GM19240 (cell line): ENCODE measurements around the gene KRTAP12-3.
"Not testable (repeated sequence)": the region's sequence is repeated elsewhere in the genome, so short reads cannot be mapped to it uniquely, and the experiment has no call there.

Experiments used
- DNase-seq: peaks from one replicate; pipeline ENCODE4 v3.0.0; 2011; ENCODE audit warnings: low spot score; ENCODE audit not compliant: insufficient read length

Gene KRTAP12-3, protein sequence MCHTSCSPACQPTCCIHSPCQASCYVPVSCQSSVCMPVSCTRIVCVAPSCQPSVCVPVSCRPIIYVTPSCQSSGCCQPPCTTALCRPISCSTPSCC

DNA sequence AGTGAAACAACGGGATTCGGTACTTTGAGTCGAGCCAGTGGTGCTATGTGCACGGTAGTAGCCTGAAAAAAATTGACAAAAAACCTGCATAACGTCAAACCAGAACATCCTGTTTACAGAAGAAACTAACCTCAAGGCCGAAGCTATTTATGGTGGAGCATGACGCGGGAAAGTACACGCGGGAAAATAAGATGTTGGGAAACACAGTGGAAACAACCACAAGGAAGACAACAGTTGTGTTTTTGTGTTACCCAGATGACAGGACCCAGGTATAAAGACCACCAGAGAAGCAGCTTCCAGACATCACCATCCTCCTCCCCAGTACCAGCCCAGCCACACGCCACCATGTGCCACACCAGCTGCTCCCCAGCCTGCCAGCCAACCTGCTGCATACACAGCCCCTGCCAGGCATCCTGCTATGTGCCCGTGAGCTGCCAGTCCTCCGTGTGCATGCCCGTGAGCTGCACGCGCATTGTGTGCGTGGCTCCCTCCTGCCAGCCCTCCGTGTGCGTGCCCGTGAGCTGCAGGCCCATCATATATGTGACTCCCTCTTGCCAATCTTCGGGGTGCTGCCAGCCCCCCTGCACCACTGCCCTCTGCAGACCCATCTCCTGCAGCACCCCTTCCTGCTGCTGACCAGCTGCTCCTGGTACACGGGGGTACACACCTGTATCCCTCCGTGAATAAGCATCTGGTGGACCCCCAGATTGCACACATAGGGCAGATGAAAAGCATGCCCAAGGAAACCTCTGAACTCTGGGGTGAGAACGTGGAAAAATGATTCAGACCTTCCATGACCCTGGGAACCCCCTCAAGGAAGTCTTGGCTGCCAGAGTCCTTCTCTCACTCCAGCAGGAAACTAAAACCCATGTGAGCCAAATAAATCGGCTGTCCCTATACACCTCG, at the start of gene KRTAP12-3:
TSS of gene KRTAP12-3 (plus strand) at position 298 of the 906 bp plus-strand sequence. CDS start at position 346, 48 bp downstream.
- DNase-seq, result no peak

DNA sequence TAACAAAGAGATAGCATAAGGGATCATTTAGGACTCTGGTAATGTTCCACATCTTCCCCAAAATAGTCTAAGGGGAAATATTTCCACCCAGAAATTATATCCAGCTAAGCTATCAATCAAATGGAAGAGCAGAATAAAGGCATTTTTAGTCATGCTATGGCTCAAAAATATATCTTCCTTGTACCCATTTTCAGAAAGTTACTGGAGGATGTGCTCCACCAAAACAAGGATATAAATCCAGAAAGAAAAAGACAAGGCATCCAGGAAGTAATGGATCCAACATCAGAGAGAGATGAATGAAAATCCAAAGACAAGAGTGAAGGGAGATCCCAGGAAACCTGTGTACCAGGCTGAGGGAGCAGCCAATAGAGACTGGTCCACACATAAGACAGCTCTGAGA, 48.5 kb upstream of the KRTAP12-3 start:
- no peak for DNase-seq

DNA sequence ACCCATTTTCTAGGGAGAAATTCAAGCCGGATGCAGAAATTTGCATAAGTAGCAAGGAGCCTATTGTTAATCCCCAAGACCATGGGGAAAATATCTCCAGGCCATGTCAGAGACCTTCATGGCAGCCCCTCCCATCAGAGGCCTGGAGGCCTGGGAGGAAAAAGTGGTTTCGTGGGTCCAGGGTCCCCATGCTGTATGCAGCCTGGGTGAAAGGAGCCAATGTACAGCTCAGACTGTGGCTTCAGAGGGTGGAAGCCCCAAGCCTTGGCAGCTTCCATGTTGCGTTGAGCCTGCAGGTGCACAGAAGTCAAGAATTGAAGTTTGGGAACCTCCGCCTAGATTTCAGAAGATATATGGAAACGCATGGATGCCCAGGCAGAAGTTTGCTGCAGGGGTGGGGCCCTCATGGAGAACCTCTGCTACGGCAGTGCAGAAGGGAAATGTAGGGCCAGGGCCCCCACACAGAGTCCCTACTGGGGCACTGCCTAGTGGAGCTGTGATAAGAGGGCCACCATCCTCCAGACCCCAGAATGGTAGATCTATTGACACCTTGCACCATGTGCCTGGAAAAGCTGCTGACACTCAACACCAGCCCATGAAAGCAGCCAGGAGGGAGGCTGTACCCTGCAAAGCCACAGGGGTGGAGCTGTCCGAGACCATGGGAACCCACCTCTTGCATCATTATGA, 47.4 kb upstream of the KRTAP12-3 start:
- not testable (repeated sequence) for DNase-seq

DNA sequence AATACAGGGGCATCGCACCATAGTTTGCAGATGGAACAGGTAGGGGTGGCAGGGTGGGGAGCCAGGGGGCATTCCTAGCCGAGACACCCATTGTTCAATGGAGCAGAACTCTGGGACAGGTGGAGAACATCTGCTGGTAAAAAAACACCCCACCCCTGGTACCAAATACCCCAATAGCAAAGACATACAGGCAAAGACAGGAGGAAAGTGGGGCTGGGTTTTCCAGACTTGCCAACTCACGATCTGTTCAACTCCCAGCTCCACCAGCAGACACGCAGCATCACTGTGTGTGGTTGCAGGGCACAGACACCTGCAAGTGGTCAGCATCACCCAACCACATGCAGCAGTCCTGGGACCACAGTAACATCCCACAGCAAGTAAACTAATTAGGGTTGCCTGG, 46.2 kb upstream of the KRTAP12-3 start:
- DNase-seq, result no peak

DNA sequence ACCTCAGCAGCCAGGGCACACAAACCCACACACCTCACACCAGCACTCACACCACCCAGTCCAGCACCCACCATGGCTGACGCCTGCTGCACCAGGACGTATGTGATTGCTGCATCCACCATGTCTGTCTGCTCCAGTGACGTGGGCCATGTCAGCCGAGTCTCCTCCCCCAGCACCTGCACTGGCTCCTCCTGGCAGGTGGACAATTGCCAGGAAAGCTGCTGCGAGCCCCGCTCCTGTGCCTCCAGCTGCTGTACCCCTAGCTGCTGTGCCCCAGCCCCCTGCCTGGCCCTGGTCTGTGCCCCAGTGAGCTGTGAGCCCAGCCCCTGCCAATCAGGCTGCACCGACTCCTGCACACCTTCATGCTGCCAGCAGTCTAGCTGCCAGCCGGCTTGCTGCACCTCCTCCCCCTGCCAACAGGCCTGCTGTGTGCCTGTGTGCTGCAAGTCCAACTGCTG, 45.7 kb upstream of the KRTAP12-3 start, which contains the start of gene KRTAP10-8:
TSS of gene KRTAP10-8 (plus strand) at position 51 of the 458 bp plus-strand sequence. CDS start at position 73, 22 bp downstream.
- no peak for DNase-seq

DNA sequence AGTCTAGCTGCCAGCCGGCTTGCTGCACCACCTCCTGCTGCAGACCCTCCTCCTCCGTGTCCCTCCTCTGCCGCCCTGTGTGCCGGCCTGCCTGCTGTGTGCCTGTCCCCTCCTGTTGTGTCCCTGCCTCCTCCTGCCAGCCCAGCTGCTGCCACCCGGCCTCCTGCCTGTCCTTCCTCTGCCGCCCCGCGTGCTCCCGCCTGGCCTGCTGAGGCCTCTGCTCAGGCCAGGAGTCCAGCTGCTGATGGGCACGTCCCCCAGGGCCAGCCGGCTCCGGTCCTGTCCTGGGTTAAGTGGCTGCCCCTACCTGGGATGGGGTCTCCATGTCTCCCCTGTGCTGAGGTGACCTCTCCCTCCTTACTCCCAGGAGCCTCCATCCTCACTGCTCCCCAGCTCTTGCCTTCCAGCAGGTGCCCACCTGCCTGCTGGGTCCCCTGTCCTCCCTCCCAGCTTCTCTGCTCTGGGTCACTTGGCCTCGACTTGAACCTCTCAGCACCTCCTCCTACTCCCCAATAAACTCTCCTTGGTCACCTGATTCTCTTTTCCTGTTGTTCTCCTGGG, 45.0 kb upstream of the KRTAP12-3 start:
- DNase-seq, result no peak

DNA sequence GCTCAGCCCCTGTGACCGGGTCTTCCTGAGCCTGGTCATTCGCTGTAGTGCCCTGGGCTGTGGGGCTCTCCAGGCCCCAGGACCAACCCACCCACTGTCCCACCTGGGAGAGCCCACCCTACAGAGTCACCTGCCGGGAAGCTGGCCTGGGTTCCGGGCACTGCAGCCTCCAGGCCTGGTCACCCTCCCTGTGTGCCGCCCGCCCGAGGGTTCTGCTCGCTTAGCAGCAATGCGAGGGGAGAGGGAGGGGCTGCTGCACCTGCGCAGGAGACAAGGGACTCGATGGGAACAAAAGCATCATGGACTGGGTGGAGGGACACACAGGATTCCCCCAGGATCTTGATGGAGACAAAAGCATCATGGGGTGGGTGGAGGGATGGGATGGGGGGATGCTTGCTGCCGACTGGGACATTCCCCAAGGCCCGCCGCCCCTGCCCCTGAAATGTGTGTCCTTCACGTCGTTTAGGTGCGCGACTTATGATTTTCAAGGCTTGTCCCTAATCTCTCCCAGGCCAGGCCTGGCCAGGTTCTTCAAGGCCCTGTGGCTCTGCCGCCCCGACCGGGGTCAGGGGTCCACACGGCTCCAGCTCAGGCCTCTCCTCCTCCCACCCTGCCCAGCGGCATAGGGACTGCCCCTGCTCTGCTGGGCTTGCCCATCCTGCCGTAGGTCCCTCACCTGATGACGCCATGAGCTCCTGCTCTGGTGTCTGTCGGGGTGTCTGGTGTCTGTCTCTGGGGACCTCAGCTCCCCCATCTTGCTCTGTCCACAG, 44.2 kb upstream of the KRTAP12-3 start:
- no peak for DNase-seq

DNA sequence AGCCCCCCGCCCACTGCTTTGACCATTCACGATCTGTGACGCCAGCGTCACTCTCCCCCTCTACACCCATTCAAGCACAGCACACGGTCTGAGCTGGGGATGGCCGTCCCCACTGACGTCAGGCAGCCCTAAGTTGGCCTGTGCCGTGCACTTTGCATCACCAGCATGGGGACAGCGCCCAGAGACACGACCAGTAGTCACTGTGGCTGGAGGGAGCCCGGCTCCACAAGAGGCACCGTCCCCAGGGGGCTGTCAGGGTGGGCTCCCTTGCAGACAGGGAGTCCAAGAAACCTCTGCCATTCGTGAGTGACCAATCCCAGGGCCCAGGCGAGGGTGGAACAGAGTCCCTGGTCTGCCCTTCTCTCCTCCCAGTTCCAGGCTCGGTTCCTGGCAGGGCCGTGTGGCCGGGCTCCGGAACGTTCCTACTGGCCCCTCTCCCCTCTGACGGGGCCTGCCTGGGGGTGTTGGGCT, 43.5 kb upstream of the KRTAP12-3 start:
- DNase-seq, result no peak

DNA sequence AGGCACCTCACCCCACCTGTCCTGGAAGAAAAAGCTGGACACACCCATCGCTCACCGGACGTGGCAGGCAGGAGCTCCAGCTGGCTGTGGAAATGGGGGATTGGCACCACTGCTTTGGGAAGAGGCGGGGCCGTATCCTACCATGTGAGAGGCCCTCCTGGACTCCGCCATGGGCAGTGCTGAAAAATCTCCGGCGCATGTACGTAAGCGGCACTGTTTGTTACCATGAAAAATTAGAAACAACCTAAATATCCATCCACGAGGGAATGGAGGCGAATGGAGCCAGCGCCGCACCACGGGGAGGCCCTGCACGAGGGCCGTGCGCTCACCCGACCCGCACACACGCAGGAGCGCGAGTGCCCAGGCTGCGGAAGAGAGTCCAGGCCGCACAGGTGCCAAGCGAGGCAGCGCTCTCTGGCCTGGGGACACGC, 42.8 kb upstream of the KRTAP12-3 start:
- DNase-seq, result no peak

DNA sequence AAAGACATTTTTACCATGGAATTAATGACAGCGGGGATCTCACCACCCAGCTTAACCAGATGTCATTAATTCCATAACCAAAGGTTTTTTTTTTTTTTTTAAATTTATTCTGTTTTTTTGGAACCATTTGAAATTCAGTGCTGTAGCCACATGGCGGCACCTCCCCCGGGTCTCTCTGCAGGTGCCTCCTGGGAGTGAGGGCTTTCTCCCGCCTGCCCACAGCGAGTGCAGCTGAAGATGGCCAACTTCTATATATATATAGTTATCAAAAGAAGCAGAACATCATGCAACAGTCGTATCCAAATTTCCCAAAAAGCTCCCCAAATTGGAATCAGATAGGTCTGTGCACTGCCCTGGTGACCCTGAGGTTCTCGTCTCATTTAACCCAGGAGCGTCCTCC, 42.3 kb upstream of the KRTAP12-3 start:
- DNase-seq, result no peak

DNA sequence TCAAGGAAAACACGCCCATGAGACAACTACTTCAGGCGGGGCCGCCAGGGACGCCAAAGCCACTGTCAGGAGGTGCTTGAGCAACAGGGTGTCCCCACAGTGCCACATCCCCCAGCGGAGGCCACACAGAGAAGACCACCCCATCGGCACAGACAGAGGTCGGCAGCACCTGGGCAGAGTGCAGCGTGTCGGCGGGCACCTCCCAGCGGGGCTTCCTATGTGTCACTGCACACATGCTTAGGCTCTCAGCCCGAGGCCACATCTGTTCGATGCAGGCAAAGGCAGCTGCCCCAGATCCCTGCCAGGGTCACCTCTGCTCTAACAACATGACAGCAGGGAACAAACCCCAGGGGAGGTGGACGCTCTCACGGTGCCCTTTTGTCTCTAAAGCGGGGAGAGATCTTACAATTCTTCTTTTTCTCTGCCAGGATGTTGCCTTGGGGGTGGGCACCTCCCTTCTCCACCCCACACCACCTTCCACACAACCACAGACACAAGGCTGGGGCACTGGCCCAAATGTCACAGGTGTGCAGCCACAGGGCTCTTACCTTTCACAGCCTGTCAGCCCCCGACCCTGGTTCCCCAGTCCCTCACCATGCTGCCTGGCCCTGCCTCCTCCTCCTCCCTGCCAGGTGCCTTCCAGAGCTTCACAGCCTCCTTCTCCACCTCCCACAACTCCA, 41.7 kb upstream of the KRTAP12-3 start:
- no peak for DNase-seq

DNA sequence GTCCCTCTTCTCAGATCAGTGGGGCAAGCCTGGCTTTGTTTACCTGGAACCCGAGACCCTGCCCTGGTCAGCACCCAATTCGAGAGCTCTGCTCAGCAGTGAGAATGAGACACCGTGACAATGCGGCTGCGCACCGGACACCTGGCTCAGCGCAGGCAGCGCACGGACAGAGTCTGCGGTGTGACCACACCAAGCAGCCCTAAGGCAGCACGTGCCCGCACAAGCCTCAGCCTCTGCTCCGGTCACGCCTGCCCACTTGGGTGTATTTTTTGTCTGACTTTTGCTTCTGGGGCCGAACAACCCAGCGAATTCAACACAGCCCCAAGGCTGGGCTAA, 41.2 kb upstream of the KRTAP12-3 start:
- DNase-seq, result no peak

DNA sequence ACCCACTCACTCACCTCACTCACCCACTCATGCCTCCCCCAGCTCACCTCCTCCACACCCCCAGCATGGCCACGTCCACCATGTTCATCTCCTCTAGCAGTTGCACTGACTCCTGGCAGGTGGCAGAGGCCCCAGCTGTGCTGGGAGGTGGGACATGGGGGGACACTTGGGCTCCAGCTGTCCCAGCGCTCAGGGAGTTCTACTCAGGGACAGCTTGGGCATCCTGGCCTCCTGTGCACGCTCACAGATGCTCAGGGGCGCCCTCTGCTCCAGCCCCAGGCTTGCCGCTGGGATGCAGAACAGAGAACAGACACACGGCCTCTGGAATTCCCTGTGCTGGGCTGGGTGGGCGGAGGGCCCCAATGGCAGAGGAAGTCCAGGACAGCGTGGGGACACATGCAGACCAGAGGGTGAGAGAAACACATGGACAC, 40.6 kb upstream of the KRTAP12-3 start:
- no peak for DNase-seq

DNA sequence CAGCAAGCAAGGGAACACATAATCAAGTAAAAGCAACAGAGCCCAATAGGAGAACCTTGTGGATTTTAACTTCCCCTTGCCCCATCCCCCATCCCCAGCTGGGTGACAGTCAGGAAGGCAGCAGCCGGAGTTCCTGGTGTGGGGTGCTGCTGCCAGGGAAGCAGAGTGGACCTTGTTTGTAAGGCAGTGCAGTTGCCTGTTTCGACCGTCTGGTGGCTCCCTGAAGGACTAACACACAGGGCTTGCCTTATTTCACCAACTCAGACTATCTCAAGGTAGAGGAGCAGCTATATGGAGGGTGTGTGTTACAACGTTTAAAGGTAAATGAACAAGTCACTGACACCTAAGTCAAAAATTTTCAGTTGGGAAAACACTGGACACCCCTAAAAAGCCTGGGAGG, 39.2 kb upstream of the KRTAP12-3 start:
- no peak for DNase-seq

DNA sequence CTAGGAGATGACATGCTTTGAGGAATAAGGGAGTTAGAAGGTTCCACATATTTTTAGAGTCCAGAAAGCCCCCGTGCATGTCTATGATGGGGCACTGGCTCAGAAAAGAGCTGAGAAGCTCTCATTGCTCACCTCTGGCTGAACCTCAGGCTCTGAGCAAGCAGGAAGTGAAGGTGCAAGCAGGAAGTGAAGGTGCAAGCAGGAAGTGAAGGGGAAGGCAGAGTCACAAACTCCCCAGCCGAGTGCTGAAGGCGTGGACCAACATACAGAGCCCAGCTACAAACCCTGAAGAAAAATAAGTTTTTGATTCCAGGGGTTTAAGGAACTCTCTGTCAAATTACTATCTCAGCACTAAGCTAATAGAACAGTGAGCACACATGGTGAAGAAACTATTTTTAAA, 38.8 kb upstream of the KRTAP12-3 start:
- DNase-seq, result no peak

DNA sequence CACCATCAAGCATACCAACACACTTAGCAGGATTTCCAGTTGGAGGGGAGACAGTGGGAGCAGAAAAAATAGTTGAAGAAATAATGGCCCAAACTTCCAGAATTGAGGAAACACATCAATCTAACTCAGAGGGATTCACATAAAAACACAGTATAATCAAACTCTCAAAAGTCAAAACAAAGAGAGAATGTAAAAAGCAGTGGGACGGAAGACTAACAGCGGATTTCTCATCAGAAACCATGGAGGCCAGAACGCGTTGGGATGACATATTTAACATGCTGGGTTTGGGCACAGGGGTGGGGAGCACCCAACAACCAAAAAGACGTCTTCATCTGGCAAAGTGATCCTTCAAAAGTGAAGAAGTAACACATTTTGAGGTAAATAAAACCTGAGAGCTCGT, 37.8 kb upstream of the KRTAP12-3 start:
- DNase-seq, result no peak

DNA sequence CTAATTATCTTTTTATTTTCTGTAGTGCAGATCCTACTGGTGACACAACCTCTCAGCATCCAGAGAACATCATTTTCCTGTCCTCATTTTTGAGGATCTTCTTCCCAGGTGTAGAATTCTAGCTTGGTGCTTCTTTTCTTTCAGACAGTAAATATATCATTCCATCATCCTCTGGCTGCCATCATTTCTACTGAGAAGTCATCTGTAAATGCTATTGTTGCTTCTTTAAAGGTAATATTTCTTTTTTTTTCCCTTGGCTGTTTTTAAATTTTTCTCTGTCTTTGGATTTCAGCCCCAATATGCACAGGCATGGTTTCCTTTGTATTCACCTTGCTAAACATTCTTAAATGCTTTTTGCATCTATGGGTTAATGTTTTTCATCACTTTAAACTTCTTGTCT, 34.2 kb upstream of the KRTAP12-3 start:
- no peak for DNase-seq

DNA sequence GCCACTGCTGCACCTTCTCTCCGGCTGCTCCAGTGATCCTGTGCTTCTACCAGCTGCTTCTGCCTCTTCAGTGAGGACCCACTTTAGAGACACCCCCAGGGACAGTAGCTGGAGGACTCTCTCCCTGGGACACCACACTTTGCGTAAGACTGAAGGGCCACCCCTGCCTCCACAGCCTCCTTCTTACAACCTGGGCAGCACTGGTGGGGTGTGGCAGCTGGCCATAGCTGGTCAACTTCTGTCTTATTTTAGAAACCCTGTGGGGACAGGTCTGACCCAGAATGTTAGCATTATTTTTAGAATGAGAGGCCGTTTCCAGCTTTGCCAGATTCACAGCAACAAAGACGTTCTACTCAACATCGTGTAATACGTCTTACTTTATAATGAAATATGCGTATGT, 32.0 kb upstream of the KRTAP12-3 start:
- no peak for DNase-seq

DNA sequence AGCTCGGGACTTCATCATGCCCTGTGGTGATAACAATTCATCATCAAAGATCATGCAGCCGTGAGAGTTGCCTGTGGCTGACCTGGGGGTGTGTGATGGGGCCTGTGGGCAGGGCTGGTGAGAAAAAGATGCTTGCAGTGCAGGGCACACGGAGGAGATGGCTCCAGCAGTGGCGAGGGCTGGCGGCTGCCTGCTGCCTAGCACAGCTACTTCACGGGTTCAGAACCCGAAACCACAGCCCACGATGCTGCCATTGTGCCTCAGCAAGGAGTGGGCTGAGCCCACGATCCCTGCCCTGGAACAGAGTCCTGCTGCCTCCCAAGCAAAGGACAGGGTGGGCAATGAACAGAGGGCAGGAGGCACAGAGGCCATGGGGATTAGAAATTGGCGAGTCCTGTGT, 31.5 kb upstream of the KRTAP12-3 start:
- DNase-seq, result no peak

DNA sequence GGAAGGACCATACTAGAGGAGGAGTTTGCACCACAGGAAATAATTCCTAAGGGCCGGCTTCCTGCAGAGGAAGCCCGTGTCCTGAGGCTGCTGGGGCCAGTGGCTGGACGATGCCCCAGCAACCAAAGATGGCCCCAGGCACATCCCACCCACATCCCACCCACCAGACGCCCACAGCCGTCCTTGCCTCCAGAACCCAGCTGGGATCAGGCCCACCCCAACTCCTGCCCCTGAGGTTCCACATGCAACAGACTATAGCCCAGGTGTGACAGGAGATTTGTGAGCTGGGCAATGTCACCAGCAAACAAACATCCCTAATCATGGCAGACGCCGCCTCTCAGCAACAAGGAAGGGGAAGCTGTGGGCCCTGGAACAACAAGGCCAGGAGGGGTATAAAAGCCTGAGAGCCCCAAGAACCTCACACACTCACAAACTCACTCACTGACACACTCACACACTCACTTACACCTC, 31.0 kb upstream of the KRTAP12-3 start, which contains the start of gene KRTAP10-9:
TSS of gene KRTAP10-9 (plus strand) at position 421 of the 471 bp plus-strand sequence. CDS start 79 bp downstream, outside the sequence.
- no peak for DNase-seq
